HT1080 (cell line): Measurements from ENCODE around the gene AOPEP. TPM values are rescaled to one million over a fixed set of nuclear protein-coding genes. Genes with fewer than 3 reads are reported as not detected.

Experiments
- DNase-seq: peaks from one replicate; pipeline ENCODE4 v3.0.0-alpha.2; 2015; ENCODE audit warnings: low read depth
- total RNA-seq: library from RNA; depleted of rRNA; stranded (reverse); fragments of >200 nt; shearing (Covaris generic); gene quantifications from 2 replicates; pipeline ENCODE4 v1.2.3, GENCODE V29; 2014

The AOPEP gene
- total RNA-seq, 1 experiment from 2014 or later: 25.3 TPM

DNA sequence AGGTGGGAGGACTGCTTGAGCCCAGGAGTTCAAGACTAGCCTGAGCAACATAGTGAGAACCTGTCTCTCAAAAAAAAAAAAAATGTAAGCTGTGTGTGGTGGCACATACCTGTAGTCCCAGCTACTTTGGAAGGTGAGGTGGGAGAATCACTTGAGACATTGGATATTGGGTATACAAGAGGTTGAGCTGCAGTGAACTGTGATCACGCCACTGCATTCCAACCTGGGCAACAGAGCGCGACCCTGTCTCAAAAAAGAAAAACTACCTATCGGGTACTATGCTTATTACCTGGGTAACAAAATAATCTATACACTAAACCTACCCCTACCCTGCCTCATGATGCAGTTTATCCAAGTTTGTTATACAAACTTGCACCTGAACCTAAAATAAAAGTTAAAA lies 64.9 kb downstream of the AOPEP start:
- no peak for DNase-seq

GRCh38 chr9:94792511-94792910 lies 66.0 kb downstream of the AOPEP start:
- no peak for DNase-seq

GRCh38 chr9:94794476-94795167 lies 68.1 kb downstream of the AOPEP start:
- no peak for DNase-seq

GRCh38 chr9:94796687-94797086 lies 70.2 kb downstream of the AOPEP start:
- no peak for DNase-seq

DNA sequence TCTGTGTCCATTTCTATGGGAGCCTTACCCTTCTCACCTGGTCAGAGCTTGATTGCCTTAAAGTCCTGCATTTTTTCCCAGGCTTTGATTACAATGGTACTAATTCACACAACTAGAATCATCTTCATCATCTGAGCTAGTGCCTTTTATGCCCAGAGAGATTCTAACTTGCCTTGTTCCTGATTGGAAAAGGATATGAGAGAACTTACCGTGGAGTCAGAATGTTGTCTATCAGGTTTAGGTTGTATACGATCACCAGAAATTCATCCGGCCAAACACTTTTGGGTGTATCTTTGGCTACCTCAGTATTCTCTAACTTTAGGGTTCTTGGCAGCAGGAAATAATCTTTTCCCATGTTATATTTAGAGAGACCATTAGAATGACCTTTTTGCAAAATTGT lies 71.7 kb downstream of the AOPEP start:
- DNase-seq: no peak

GRCh38 chr9:94798708-94799107 lies 72.2 kb downstream of the AOPEP start:
- no peak for DNase-seq

GRCh38 chr9:94799578-94800264 lies 73.2 kb downstream of the AOPEP start:
- DNase-seq: peak; percentile 87

GRCh38 chr9:94800424-94801117 lies 74.1 kb downstream of the AOPEP start:
- no peak for DNase-seq

- DNase-seq: no peak
Measured at GRCh38 chr9:94801234-94801633, 74.7 kb downstream of the AOPEP start.

- no peak for DNase-seq
Measured at GRCh38 chr9:94801681-94802080, 75.2 kb downstream of the AOPEP start.

DNA sequence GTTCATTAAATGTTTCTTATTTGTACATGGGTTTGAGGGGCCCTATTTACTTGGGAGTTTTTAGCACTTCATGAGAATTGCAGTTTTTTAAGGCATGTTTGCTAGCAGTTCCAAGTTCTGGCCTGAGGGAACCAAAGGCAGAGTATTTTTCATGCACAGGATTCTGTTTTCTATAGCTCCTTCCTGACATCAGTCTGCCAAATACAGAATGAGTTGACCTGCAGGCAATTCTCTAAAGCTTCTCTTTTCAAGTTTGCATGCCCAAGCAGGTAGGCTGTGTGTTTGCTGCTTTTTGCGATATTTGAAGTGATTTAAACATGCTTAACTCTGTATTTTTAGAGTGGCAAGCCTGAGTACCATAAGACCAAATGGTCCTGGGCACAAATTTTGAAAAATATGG lies 75.8 kb downstream of the AOPEP start:
- no peak for DNase-seq

DNA sequence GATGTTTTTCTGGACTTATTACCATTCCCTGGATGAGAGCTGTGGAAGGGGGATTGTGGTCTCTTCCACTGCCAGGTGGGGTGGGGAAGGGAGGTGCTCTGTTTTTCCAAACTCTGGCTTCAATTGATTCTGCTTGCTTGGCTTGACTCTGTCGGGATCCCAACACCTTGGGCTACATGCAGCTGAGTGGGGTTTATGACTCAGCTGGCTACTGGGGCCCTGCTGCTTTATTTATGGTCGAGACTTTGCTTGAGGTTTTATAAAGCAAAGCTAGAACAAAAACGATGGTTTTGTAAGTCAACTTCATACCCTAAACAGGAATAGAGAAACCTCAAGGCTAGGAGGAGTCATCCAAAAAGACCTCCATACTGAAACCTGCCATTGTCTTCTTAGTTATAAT lies 76.3 kb downstream of the AOPEP start:
- peak; percentile 88 for DNase-seq

DNA sequence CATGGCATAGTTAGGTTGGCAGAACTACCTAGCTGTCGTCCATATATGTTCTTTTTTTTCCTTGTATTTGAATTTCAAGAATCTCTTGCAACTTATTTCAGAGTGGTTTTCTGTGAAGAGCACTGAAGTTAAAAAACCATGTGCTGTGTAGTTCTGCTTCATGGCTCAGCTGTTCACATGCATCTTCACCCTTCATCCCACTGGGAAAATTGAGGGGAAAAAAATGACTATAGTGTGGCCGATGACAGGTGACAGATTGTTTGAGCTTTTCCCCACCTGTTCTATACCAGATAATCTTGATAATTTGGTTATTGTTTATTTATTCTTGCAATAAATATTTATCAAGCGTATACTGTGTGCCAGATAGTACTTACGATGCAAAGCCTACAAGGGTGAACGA lies 77.8 kb downstream of the AOPEP start:
- no peak for DNase-seq

GRCh38 chr9:94805051-94805489 lies 78.6 kb downstream of the AOPEP start:
- no peak for DNase-seq

GRCh38 chr9:94805585-94805984 lies 79.1 kb downstream of the AOPEP start:
- DNase-seq: peak; percentile 28

GRCh38 chr9:94806307-94806893 lies 79.9 kb downstream of the AOPEP start:
- DNase-seq: no peak

DNA sequence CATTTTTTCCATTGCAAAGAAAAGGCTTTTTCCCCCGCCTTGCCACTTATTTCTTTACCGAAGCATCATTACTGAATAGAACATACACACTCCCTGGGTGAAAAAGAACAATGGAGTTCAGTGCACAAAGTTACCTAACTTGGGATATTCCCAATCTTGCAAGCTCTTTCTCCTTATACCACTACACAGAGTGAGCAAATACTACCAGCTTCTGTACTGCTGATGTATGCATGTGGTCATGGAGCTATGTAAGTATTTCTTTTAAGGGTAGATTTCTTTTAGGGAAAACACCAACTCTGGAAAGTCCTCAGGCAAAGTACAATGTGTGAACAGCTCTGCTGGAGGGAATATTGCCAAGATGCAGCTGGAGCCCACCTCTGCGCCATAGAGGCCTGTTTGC lies 81.1 kb downstream of the AOPEP start:
- no peak for DNase-seq

GRCh38 chr9:94808926-94809700 lies 82.6 kb downstream of the AOPEP start:
- no peak for DNase-seq

DNA sequence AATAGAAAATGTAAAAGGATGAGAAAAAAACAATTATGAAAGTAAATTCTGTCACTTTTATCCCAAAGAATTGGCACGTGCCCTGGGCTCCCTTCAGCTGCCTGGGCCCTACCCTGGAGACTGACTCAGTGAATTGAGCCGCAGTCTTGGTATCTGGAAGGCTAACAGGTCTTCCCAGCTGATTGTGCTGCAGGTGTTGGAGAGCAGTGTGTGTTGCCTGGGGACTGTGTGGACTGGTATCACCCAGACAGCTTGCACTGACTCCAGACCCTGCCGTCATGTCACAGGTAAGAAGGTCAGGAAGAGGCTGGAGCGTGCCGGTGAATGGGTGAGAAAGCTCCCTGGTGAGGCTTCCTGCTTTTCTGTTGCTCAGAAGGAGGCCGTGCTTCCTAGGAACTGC lies 83.3 kb downstream of the AOPEP start:
- DNase-seq: no peak

GRCh38 chr9:94811074-94811473 lies 84.6 kb downstream of the AOPEP start:
- DNase-seq: no peak

DNA sequence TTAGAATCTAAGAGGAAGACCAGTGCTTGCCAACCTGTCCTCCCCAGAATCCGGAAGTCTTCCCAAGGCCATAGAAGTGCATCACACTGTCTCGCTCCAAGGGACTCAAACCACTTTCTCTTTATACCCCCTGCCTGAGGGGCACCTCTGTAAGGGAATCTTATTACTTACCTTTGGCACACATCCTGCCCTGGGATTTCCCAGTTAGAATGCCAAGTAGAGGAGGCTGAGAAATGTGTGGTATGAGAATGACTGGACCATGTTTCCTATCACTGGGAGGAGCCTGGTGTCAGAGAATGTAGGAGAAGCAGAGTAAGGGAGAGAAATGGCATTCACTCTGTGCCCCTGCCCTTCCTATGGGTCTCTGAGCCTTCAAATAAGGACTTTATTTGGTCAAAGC lies 85.8 kb downstream of the AOPEP start:
- DNase-seq: peak; percentile 39
